GM12891 (cell line): ENCODE results near the gene HSD3B7.

ENCODE experiments used
- SPI1 ChIP-seq: IDR thresholded peaks from 2 replicates; pipeline ENCODE4 v1.6.1; 2011; ENCODE audit warnings: low read depth, low read length, control low read depth
- TAF1 ChIP-seq: IDR thresholded peaks from 2 replicates; pipeline ENCODE4 v1.6.1; 2011; ENCODE audit warnings: low read depth, low read length, control low read depth

- no peak for TF ChIP-seq SPI1
- TF ChIP-seq TAF1, result no peak
These were observed 21.0 kb downstream of the HSD3B7 start for GRCh38 chr16:31006086-31006385.
